HG02678 (cell line): ENCODE results near the gene FUT1.
"Not testable (repeated sequence)": the region's sequence is repeated elsewhere in the genome, so short reads cannot be mapped to it uniquely, and the experiment has no call there.

Experiments used
- ATAC-seq: cut with Tn5 transposase; IDR thresholded peaks from one replicate; pipeline ENCODE4 v1.9.1; 2021; ENCODE audit warnings: mild to moderate bottlenecking, moderate library complexity; ENCODE audit not compliant: unreplicated experiment

Gene FUT1

GRCh38 chr19:48752496-48753365, at the start of gene FUT1:
FUT1 (minus strand) TSS chr19:48752641; CDS start chr19:48751281, 1,360 bp downstream.
- no peak for ATAC-seq

- no peak for ATAC-seq
Observed at GRCh38 chr19:48799358-48800300, 47.2 kb upstream of the FUT1 start.

- no peak for ATAC-seq
Observed at GRCh38 chr19:48798937-48799336, 46.5 kb upstream of the FUT1 start.

GRCh38 chr19:48797103-48797502, 44.7 kb upstream of the FUT1 start:
- no peak for ATAC-seq

GRCh38 chr19:48796298-48797083, 44.0 kb upstream of the FUT1 start:
- ATAC-seq = no peak

GRCh38 chr19:48795685-48796070, 43.2 kb upstream of the FUT1 start:
- no peak for ATAC-seq

GRCh38 chr19:48795055-48795684, 42.7 kb upstream of the FUT1 start:
- ATAC-seq = peak; percentile 84

- no peak for ATAC-seq
Observed at GRCh38 chr19:48794291-48794690, 41.9 kb upstream of the FUT1 start.

- ATAC-seq = no peak
Observed at GRCh38 chr19:48793271-48793670, 40.8 kb upstream of the FUT1 start.

GRCh38 chr19:48787331-48787730, 34.9 kb upstream of the FUT1 start:
- not testable (repeated sequence) for ATAC-seq

GRCh38 chr19:48786422-48786821, 34.0 kb upstream of the FUT1 start:
- not testable (repeated sequence) for ATAC-seq

GRCh38 chr19:48784527-48784926, 32.1 kb upstream of the FUT1 start:
- ATAC-seq = no peak

GRCh38 chr19:48780631-48781391, 28.4 kb upstream of the FUT1 start:
- ATAC-seq = no peak

- no peak for ATAC-seq
Observed at GRCh38 chr19:48779636-48780035, 27.2 kb upstream of the FUT1 start.

- ATAC-seq = no peak
Observed at GRCh38 chr19:48777720-48778119, 25.3 kb upstream of the FUT1 start.

GRCh38 chr19:48777139-48777538, 24.7 kb upstream of the FUT1 start:
- no peak for ATAC-seq

GRCh38 chr19:48772503-48772953, 20.1 kb upstream of the FUT1 start:
- no peak for ATAC-seq

GRCh38 chr19:48770734-48771472, 18.5 kb upstream of the FUT1 start:
- ATAC-seq = no peak

GRCh38 chr19:48770266-48770665, 17.8 kb upstream of the FUT1 start:
- ATAC-seq = no peak
